K562 (cell line): ENCODE results near the gene ECI1. TPM values are rescaled to one million over a fixed set of nuclear protein-coding genes. Genes with fewer than 3 reads are reported as not detected.
A peak's percentile ranks its signal among the peaks of the same experiment; 100 is the strongest.

Source experiments
- BRD9 ChIP-seq: fragments of 450-650 bp; IDR thresholded peaks from 2 replicates; pipeline ENCODE4 v1.6.1; 2018; ENCODE audit warnings: low read depth; ENCODE audit not compliant: partially characterized antibody
- CBX1 ChIP-seq: sonication (generic); IDR thresholded peaks from 2 replicates; pipeline ENCODE4 v1.6.1; 2016; ENCODE audit warnings: antibody characterized with exemption, low read depth, mild to moderate bottlenecking
- CREB1 ChIP-seq, 2 experiments: sonication (generic) in 1 of 2; formaldehyde crosslinking in 1 of 2; IDR thresholded peaks; 2 replicates each; pipeline versions ENCODE4 v1.6.1 to v1.8.0; 2012 to 2022; ENCODE audit warnings: inconsistent platforms in 1 of 2, mild to moderate bottlenecking in 1 of 2, missing genetic modification reagents in 1 of 2, moderate library complexity in 1 of 2
- FIP1L1 ChIP-seq: fragments of 200-400 bp; formaldehyde crosslinking; IDR thresholded peaks from 2 replicates; pipeline ENCODE4 v1.6.1; 2018; ENCODE audit warnings: mild to moderate bottlenecking, low read depth, low read length; ENCODE audit not compliant: poor library complexity, severe bottlenecking
- FOSL1 ChIP-seq: fragments of 200-800 bp; sonication (Bioruptor generic); conservative IDR thresholded peaks from 2 replicates; pipeline ENCODE4 v1.6.1; 2016; ENCODE audit warnings: missing genetic modification characterization, missing compliant biosample characterization
- FOXP1 ChIP-seq: sonication (generic); formaldehyde crosslinking; IDR thresholded peaks from 2 replicates; pipeline ENCODE4 v1.8.0; 2022; ENCODE audit warnings: mild to moderate bottlenecking, missing genetic modification reagents
- HNRNPL ChIP-seq: fragments of 200-400 bp; formaldehyde crosslinking; IDR thresholded peaks from 2 replicates; pipeline ENCODE4 v1.6.1; 2017; ENCODE audit warnings: low read depth, mild to moderate bottlenecking, low read length
- PHF20 ChIP-seq: fragments of 450-650 bp; IDR thresholded peaks from 2 replicates; pipeline ENCODE4 v1.6.1; 2018; ENCODE audit not compliant: partially characterized antibody
- PML ChIP-seq: IDR thresholded peaks from 2 replicates; pipeline ENCODE4 v1.6.1; 2012; ENCODE audit warnings: low read length, inconsistent platforms
- RAD21 ChIP-seq, 2 experiments: fragments of 250-450 bp in 1 of 2; fragments of 450-650 bp in 1 of 2; sonication (Bioruptor Pico) in 1 of 2; formaldehyde crosslinking in 1 of 2; IDR thresholded peaks in 1 of 2; conservative IDR thresholded peaks in 1 of 2; 2 replicates each; pipeline versions ENCODE4 v1.4.0 to v1.8.0; 2020 to 2022; ENCODE audit warnings: mild to moderate bottlenecking in 2 of 2, moderate library complexity in 1 of 2
- RBM22 ChIP-seq: fragments of 200-400 bp; formaldehyde crosslinking; IDR thresholded peaks from 2 replicates; pipeline ENCODE4 v1.6.1; 2018; ENCODE audit warnings: low read length, low read depth; ENCODE audit not compliant: poor library complexity, severe bottlenecking
- SRF ChIP-seq, 2 experiments: fragments of 250-450, 450-650 bp in 1 of 2; sonication (Bioruptor Pico) in 1 of 2; sonication (generic) in 1 of 2; formaldehyde crosslinking; IDR thresholded peaks; 2 replicates each; pipeline versions ENCODE4 v1.5.0 to v1.5.1; 2020 to 2022; ENCODE audit warnings: mild to moderate bottlenecking in 1 of 2, missing genetic modification reagents in 1 of 2
- SRSF7 ChIP-seq: fragments of 200-400 bp; formaldehyde crosslinking; optimal IDR thresholded peaks from 2 replicates; pipeline ENCODE3; 2017; ENCODE audit warnings: mild to moderate bottlenecking, low read depth, low read length
- TEAD1 ChIP-seq, 2 experiments: fragments of 450-650 bp in 1 of 2; sonication (generic) in 1 of 2; formaldehyde crosslinking; IDR thresholded peaks; 2 replicates each; pipeline versions ENCODE4 v1.4.0 to v1.8.0; 2020 to 2022; ENCODE audit warnings: mild to moderate bottlenecking in 2 of 2, missing genetic modification reagents in 1 of 2
- U2AF1 ChIP-seq: fragments of 200-400 bp; formaldehyde crosslinking; optimal IDR thresholded peaks from 2 replicates; pipeline ENCODE3; 2017; ENCODE audit warnings: mild to moderate bottlenecking, low read depth, low read length, moderate library complexity
- YY1 ChIP-seq, 3 experiments: IDR thresholded peaks; 2 replicates each; pipeline ENCODE4 v1.6.1; 2011; ENCODE audit warnings: low read length in 2 of 3, mild to moderate bottlenecking in 2 of 3, moderate library complexity in 2 of 3, borderline replicate concordance in 1 of 3, control low read depth in 1 of 3, low read depth in 1 of 3; ENCODE audit not compliant: insufficient read depth in 3 of 3, insufficient replicate concordance in 2 of 3, control insufficient read depth in 1 of 3, insufficient read length in 1 of 3; ENCODE audit errors: extremely low read depth in 1 of 3
- polyA plus RNA-seq, 8 experiments: library from polyadenylated mRNA; depleted of rRNA in 4 of 8; stranded (reverse) in 5 of 8; unstranded in 3 of 8; fragments of >200 nt; fragmentation: Nextera tagmentation in 2 of 8; fragmentation: Illumina TruSeq in 1 of 8; extraction: Ambion mirVana in 2 of 8; extraction: Trizol in 1 of 8; gene quantifications; 2 replicates each; pipeline versions ENCODE4 v1.2.1 to v1.2.3, GENCODE V29; 2011 to 2014; ENCODE audit warnings: inconsistent platforms in 1 of 8, missing spikeins in 1 of 8
- total RNA-seq, 7 experiments: library from RNA; depleted of rRNA in 6 of 7; stranded (reverse); fragments of >200 nt in 6 of 7; fragmentation: Illumina TruSeq in 2 of 7; extraction: Trizol in 2 of 7; gene quantifications; 2 replicates each; pipeline versions ENCODE4 v1.2.1 to v1.2.3, GENCODE V29; 2011 to 2021; ENCODE audit warnings: low replicate concordance in 1 of 7
- TF ChIP-seq, protein P1 (sequence below): sonication (generic); formaldehyde crosslinking; IDR thresholded peaks from 2 replicates; pipeline ENCODE4 v1.9.0; 2022; ENCODE audit warnings: mild to moderate bottlenecking, missing genetic modification reagents
- TF ChIP-seq, protein P2 (sequence below), 2 experiments: fragments of 200-800 bp in 1 of 2; sonication (Bioruptor generic) in 1 of 2; sonication (generic) in 1 of 2; formaldehyde crosslinking in 1 of 2; IDR thresholded peaks in 1 of 2; conservative IDR thresholded peaks in 1 of 2; 2 replicates each; pipeline versions ENCODE4 v1.5.0 to v1.6.1; 2016 to 2020; ENCODE audit warnings: missing compliant biosample characterization in 1 of 2, missing genetic modification characterization in 1 of 2, missing genetic modification reagents in 1 of 2
- TF ChIP-seq, protein P3 (sequence below): sonication (generic); formaldehyde crosslinking; IDR thresholded peaks from 2 replicates; pipeline ENCODE4 v1.8.0; 2022; ENCODE audit warnings: mild to moderate bottlenecking, missing genetic modification reagents

Gene ECI1
- total and polyA plus RNA-seq, 9 of the 15 experiments (the other 6 are each of a cell fraction or from before 2014, with no cell fraction given) = 4.7 to 189 (median 54.0) TPM

DNA sequence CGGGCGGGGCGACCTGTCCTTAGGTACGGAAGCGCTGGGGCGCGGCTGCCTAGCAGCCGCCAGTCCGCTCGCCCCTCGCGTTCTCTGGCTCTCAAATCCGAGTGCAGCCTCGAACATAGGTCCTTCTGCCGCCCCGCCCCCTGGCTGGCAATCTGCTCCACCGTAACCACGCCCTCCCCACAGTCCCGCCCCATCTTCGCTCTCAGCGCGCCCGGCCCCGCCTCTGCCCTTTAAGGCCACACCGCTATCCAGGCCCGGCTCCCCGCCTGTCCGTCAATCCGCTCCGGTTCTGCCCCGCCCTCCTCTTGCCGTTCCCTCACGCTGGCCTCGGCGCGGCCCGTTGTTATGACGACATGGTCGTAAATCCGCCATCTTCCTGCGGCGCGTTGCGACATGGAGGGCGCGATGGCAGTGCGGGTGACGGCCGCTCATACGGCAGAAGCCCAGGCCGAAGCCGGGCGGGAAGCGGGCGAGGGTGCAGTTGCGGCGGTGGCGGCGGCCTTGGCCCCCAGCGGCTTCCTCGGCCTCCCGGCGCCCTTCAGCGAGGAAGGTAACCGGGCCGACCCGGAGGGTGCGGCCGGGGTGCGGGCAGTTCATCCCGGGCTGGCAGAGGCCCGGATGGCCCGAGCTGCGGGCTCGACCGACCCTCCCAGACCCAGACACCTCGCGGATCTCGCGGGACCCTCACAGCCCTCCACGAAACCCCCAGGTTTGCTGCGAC, 28.0 kb downstream of the ECI1 start, which contains the start of gene E4F1 (continued):
- TF ChIP-seq U2AF1 = peak; percentile 59
- TF ChIP-seq RBM22 = peak; percentile 90
- TF ChIP-seq TEAD1 (CRISPR knock-in tag; IDR thresholded peaks at IDR 0.05) = peak in 1 of 2 experiments; percentile 21; a peak in 1 of 4 replicates
- peak; percentile 96 for TF ChIP-seq CREB1 (IDR thresholded peaks at IDR 0.05)
- TF ChIP-seq CREB1 (CRISPR knock-in tag; IDR thresholded peaks at IDR 0.05) = peak; percentile 98
- TF ChIP-seq RAD21 (CRISPR knock-in tag; conservative IDR thresholded peaks at IDR 0.05 in 1 of 2, IDR thresholded peaks at IDR 0.05 in 1 of 2) = no peak
- TF ChIP-seq, protein P1, sequence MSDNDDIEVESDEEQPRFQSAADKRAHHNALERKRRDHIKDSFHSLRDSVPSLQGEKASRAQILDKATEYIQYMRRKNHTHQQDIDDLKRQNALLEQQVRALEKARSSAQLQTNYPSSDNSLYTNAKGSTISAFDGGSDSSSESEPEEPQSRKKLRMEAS (CRISPR knock-in tag) = peak; percentile 85
- TF ChIP-seq YY1 (IDR thresholded peaks at IDR 0.05; ENCODE audit: borderline replicate concordance in 1 of 3, control insufficient read depth in 1 of 3, extremely low read depth in 1 of 3, insufficient read depth in 3 of 3, insufficient read length in 1 of 3, insufficient replicate concordance in 2 of 3, low read depth in 1 of 3, low read length in 2 of 3) = peak; percentile 46 to 93 (median 87)
- TF ChIP-seq PHF20 = peak; percentile 73
- TF ChIP-seq, protein P2, sequence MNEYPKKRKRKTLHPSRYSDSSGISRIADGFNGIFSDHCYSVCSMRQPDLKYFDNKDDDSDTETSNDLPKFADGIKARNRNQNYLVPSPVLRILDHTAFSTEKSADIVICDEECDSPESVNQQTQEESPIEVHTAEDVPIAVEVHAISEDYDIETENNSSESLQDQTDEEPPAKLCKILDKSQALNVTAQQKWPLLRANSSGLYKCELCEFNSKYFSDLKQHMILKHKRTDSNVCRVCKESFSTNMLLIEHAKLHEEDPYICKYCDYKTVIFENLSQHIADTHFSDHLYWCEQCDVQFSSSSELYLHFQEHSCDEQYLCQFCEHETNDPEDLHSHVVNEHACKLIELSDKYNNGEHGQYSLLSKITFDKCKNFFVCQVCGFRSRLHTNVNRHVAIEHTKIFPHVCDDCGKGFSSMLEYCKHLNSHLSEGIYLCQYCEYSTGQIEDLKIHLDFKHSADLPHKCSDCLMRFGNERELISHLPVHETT (CRISPR knock-in tag; conservative IDR thresholded peaks at IDR 0.05 in 1 of 2, IDR thresholded peaks at IDR 0.05 in 1 of 2) = peak in 1 of 2 experiments; percentile 94; a peak in 2 of 4 replicates
- TF ChIP-seq CBX1 = peak; percentile 45; the same call in 1 of the 2 replicates
- 0 out of 2 replicates have a peak, but pooled peaks have one; percentile 34 for TF ChIP-seq FOSL1 (tag)
- TF ChIP-seq FOXP1 (CRISPR knock-in tag) = 0 out of 2 replicates have a peak, but pooled peaks have one; percentile 46
- peak in 1 of 2 experiments; percentile 94; a peak in 2 of 4 replicates for TF ChIP-seq SRF (CRISPR knock-in tag; IDR thresholded peaks at IDR 0.05)
- peak; percentile 85 for TF ChIP-seq HNRNPL
- TF ChIP-seq PML = peak; percentile 74; the same call in 1 of the 2 replicates
- TF ChIP-seq FIP1L1 = peak; percentile 69
- TF ChIP-seq, protein P3, sequence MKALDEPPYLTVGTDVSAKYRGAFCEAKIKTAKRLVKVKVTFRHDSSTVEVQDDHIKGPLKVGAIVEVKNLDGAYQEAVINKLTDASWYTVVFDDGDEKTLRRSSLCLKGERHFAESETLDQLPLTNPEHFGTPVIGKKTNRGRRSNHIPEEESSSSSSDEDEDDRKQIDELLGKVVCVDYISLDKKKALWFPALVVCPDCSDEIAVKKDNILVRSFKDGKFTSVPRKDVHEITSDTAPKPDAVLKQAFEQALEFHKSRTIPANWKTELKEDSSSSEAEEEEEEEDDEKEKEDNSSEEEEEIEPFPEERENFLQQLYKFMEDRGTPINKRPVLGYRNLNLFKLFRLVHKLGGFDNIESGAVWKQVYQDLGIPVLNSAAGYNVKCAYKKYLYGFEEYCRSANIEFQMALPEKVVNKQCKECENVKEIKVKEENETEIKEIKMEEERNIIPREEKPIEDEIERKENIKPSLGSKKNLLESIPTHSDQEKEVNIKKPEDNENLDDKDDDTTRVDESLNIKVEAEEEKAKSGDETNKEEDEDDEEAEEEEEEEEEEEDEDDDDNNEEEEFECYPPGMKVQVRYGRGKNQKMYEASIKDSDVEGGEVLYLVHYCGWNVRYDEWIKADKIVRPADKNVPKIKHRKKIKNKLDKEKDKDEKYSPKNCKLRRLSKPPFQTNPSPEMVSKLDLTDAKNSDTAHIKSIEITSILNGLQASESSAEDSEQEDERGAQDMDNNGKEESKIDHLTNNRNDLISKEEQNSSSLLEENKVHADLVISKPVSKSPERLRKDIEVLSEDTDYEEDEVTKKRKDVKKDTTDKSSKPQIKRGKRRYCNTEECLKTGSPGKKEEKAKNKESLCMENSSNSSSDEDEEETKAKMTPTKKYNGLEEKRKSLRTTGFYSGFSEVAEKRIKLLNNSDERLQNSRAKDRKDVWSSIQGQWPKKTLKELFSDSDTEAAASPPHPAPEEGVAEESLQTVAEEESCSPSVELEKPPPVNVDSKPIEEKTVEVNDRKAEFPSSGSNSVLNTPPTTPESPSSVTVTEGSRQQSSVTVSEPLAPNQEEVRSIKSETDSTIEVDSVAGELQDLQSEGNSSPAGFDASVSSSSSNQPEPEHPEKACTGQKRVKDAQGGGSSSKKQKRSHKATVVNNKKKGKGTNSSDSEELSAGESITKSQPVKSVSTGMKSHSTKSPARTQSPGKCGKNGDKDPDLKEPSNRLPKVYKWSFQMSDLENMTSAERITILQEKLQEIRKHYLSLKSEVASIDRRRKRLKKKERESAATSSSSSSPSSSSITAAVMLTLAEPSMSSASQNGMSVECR = peak; percentile 77
- no peak for TF ChIP-seq BRD9
- no peak for TF ChIP-seq SRSF7
